CD14-positive monocyte (primary cell): Measurements from ENCODE around the gene NPC2. TPM values are rescaled to one million over a fixed set of nuclear protein-coding genes. Genes with fewer than 3 reads are reported as not detected.

ENCODE experiments used
- DNase-seq, 3 donors: peaks; one replicate each; pipeline ENCODE4 v3.0.0-alpha.2; 2011 to 2022
- H2AFZ ChIP-seq: 2 replicates; pipeline ENCODE4 v1.6.0; 2012; ENCODE audit warnings: mild to moderate bottlenecking, low read depth, low read length, inconsistent platforms; ENCODE audit not compliant: insufficient read depth, poor library complexity, severe bottlenecking
- H3K27ac ChIP-seq, 2 donors: 1 replicate in 1 of 2; 2 replicates in 1 of 2; pipeline ENCODE4 v1.5.1; 2012 to 2013; ENCODE audit warnings: low read length in 2 of 2, control low read depth in 1 of 2, inconsistent platforms in 1 of 2, low read depth in 1 of 2, mild to moderate bottlenecking in 1 of 2
- H3K27me3 ChIP-seq, 2 donors: one replicate each; pipeline versions ENCODE4 v1.6.0 to v1.6.1; 2011 to 2013; ENCODE audit warnings: low read length in 2 of 2; ENCODE audit not compliant: control insufficient read depth in 2 of 2, insufficient read depth in 2 of 2
- H3K36me3 ChIP-seq, 2 donors: replicated peaks in 1 of 2; 1 replicate in 1 of 2; 2 replicates in 1 of 2; pipeline versions ENCODE4 v1.5.1 to v1.6.1; 2012 to 2013; ENCODE audit warnings: low read length in 2 of 2, control low read depth in 1 of 2, inconsistent platforms in 1 of 2, mild to moderate bottlenecking in 1 of 2; ENCODE audit not compliant: insufficient read depth in 2 of 2, control insufficient read depth in 1 of 2
- H3K4me1 ChIP-seq, 2 donors: 1 replicate in 1 of 2; 2 replicates in 1 of 2; pipeline versions ENCODE4 v1.5.1 to v1.6.1; 2012 to 2013; ENCODE audit warnings: low read length in 2 of 2, control low read depth in 1 of 2, inconsistent platforms in 1 of 2, mild to moderate bottlenecking in 1 of 2, moderate library complexity in 1 of 2; ENCODE audit not compliant: insufficient read depth in 2 of 2, control insufficient read depth in 1 of 2
- H3K4me2 ChIP-seq: replicated peaks from 2 replicates; pipeline ENCODE3; 2012; ENCODE audit warnings: low read length, moderate library complexity, mild to moderate bottlenecking; ENCODE audit not compliant: poor library complexity, severe bottlenecking; ENCODE audit errors: extremely low read depth
- H3K4me3 ChIP-seq, 3 experiments: fragments of 200-600 bp in 1 of 3; sonication (generic) in 1 of 3; replicated peaks in 1 of 3; 1 replicate in 2 of 3; 2 replicates in 1 of 3; pipeline ENCODE4 v1.5.1; 2011 to 2013; ENCODE audit warnings: low read length in 3 of 3, mild to moderate bottlenecking in 3 of 3, control low read depth in 2 of 3, low read depth in 2 of 3, inconsistent platforms in 1 of 3, moderate library complexity in 1 of 3
- H3K79me2 ChIP-seq: 2 replicates; pipeline ENCODE4 v1.6.0; 2012; ENCODE audit warnings: mild to moderate bottlenecking, control low read depth, inconsistent platforms, low read length, moderate library complexity; ENCODE audit not compliant: insufficient read depth
- H3K9ac ChIP-seq: 2 replicates; pipeline ENCODE4 v1.6.0; 2017; ENCODE audit warnings: low read length, mild to moderate bottlenecking; ENCODE audit not compliant: insufficient read depth, poor library complexity, severe bottlenecking
- H3K9me3 ChIP-seq, 2 donors: replicated peaks in 1 of 2; 1 replicate in 1 of 2; 2 replicates in 1 of 2; pipeline versions ENCODE4 v1.5.1 to v1.6.1; 2012 to 2013; ENCODE audit warnings: low read length in 2 of 2, control low read depth in 1 of 2; ENCODE audit not compliant: control insufficient read depth in 1 of 2, insufficient read depth in 1 of 2
- H4K20me1 ChIP-seq: 2 replicates; pipeline ENCODE4 v1.6.0; 2012; ENCODE audit warnings: mild to moderate bottlenecking, low read length, control low read depth, moderate library complexity; ENCODE audit not compliant: insufficient read depth
- H3K27ac Mint-ChIP-seq, 7 donors: one replicate each; pipeline ENCODE4 v1.8.0; 2020; ENCODE audit warnings: mild to moderate bottlenecking in 7 of 7, mixed read lengths in 7 of 7, moderate library complexity in 6 of 7, inconsistent platforms in 2 of 7
- H3K27me3 Mint-ChIP-seq, 3 donors: one replicate each; pipeline ENCODE4 v1.8.0; 2021 to 2022; ENCODE audit warnings: low read depth in 3 of 3, mild to moderate bottlenecking in 3 of 3, mixed read lengths in 3 of 3, moderate library complexity in 3 of 3, inconsistent platforms in 1 of 3
- H3K36me3 Mint-ChIP-seq, 2 donors: one replicate each; pipeline ENCODE4 v1.8.0; 2020; ENCODE audit warnings: mixed read lengths in 2 of 2, inconsistent platforms in 1 of 2, mild to moderate bottlenecking in 1 of 2
- H3K4me1 Mint-ChIP-seq: one replicate; pipeline ENCODE4 v1.8.0; 2020; ENCODE audit warnings: mild to moderate bottlenecking, mixed read lengths
- H3K4me3 Mint-ChIP-seq, 2 donors: one replicate each; pipeline ENCODE4 v1.8.0; 2020; ENCODE audit warnings: mild to moderate bottlenecking in 2 of 2, mixed read lengths in 2 of 2, moderate library complexity in 1 of 2
- H3K9me3 Mint-ChIP-seq, 7 donors: one replicate each; pipeline ENCODE4 v1.8.0; 2020 to 2022; ENCODE audit warnings: mixed read lengths in 7 of 7, mild to moderate bottlenecking in 6 of 7, moderate library complexity in 6 of 7, inconsistent platforms in 2 of 7
- CTCF ChIP-seq: fragments of 200-600 bp; IDR thresholded peaks from one replicate; pipeline ENCODE4 v1.8.0; 2022; ENCODE audit warnings: antibody characterized with exemption, mild to moderate bottlenecking
- WGBS: methylation state at CpG from one replicate; pipeline ENCODE4 v1.1.5; 2013; ENCODE audit warnings: missing lambda C conversion rate; ENCODE audit not compliant: insufficient coverage; 5-methylcytosine and 5-hydroxymethylcytosine counted together
- intact Hi-C, 2 donors: fragments of 100-400 bp; cut with micrococcal nuclease; formaldehyde crosslinking; loops; one replicate each; pipeline versions ENCODE4 v1.15.0 to v1.15.1; 2023
- polyA plus RNA-seq, 3 donors: library from polyadenylated mRNA; depleted of rRNA in 1 of 3; unstranded in 2 of 3; stranded (reverse) in 1 of 3; fragments of 300-500 nt in 2 of 3; fragments of >200 nt in 1 of 3; fragmentation: Illumina TruSeq in 2 of 3; gene quantifications; 1 replicate in 2 of 3; 2 replicates in 1 of 3; pipeline ENCODE4 v1.2.3, GENCODE V29; 2012 to 2021

Gene NPC2
- polyA plus RNA-seq, 3 donors: 675 to 1,159 (median 772) TPM

DNA sequence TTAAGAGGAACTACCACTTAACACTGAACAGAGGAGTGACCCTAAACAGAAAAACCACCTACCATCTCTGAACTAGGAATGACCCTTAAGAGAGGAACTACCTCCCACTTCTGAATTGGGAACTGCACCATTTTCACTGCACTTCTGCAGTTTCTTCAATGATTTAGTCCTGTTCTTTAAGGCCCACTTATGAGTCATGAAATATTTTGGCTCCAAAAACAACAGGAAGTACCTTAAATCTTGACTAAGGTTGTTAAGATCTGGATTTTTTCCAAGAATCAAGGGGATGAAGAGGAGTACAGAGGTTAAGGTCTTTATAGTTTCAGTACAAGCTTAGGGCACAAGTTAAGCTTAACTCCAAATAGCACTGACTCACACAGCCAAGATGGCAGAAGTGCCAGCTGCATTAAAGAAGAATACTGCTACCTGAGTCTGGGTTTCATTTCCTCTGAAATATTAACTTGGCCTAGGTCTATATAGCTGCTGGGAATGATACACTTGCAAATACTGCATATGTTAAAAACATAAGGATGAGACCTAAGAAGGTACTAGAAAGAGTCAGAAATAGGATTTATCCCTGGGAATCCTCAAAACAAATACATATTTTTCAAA, 4.2 kb downstream of the NPC2 start:
- H4K20me1 ChIP-seq: peaks cover 89% of the 10 kb centered on the region
- H2AFZ ChIP-seq: no peak overlapping the region
- Mint-ChIP-seq H3K4me1 (peaks cover 55% of the 10 kb centered on the region), H3K4me3 (peak overlapping the region in 1 of 2 donors; percentile 30), H3K27me3 (peaks cover 0 to 1% (median 0%) of the 10 kb centered on the region in 3 donors), H3K36me3 (peaks cover 34 to 40% of the 10 kb centered on the region in 2 donors), H3K27ac (peak overlapping the region; percentile 76 to 93 (median 89)), H3K9me3 (no peaks in the 10 kb centered on the region)
- H3K79me2 ChIP-seq: peaks cover 70% of the 10 kb centered on the region
- intact Hi-C loops: no loop called here
- DNase-seq: peak; percentile 86 to 92 (median 91)
- H3K9me3 ChIP-seq: no peaks in the 10 kb centered on the region
- peak overlapping the region in 1 of 2 donors; percentile 82 for H3K27ac ChIP-seq
- H3K27me3 ChIP-seq: no peaks in the 10 kb centered on the region
- TF ChIP-seq CTCF: no peak
- H3K4me2 ChIP-seq: peak overlapping the region; percentile 35
- peaks cover 56 to 73% of the 10 kb centered on the region in 2 donors for H3K4me1 ChIP-seq
- no peak overlapping the region for H3K9ac ChIP-seq
- H3K36me3 ChIP-seq: peaks cover 21 to 26% of the 10 kb centered on the region in 2 donors
- peak overlapping the region in 1 of 3 experiments; percentile 35 for H3K4me3 ChIP-seq

GRCh38 chr14:74486164-74486563, 6.9 kb downstream of the NPC2 start:
- peak overlapping the region in 1 of 7 donors; percentile 36 for H3K27ac Mint-ChIP-seq
- no peak overlapping the region for H2AFZ ChIP-seq
- H3K9me3 ChIP-seq: no peaks in the 10 kb centered on the region
- H3K4me3 Mint-ChIP-seq: no peak overlapping the region
- H4K20me1 ChIP-seq: peaks cover 94% of the 10 kb centered on the region
- intact Hi-C loops: no loop called here
- H3K9ac ChIP-seq: no peak overlapping the region
- no peak overlapping the region for H3K4me3 ChIP-seq
- H3K27me3 ChIP-seq: no peaks in the 10 kb centered on the region
- no peak overlapping the region for H3K27ac ChIP-seq
- H3K4me2 ChIP-seq: no peak overlapping the region
- H3K36me3 ChIP-seq: peaks cover 47 to 53% of the 10 kb centered on the region in 2 donors
- H3K79me2 ChIP-seq: peaks cover 46% of the 10 kb centered on the region
- peaks cover 55% of the 10 kb centered on the region for H3K4me1 Mint-ChIP-seq
- peaks cover 60 to 61% of the 10 kb centered on the region in 2 donors for H3K36me3 Mint-ChIP-seq
- no peak for TF ChIP-seq CTCF
- H3K9me3 Mint-ChIP-seq: no peaks in the 10 kb centered on the region
- H3K4me1 ChIP-seq: peaks cover 41 to 59% of the 10 kb centered on the region in 2 donors
- DNase-seq: no peak
- H3K27me3 Mint-ChIP-seq: peaks cover 0 to 1% (median 0%) of the 10 kb centered on the region in 3 donors
- no CpG with 5 or more reads among the region's 3 CpGs for WGBS
